NB4 (cell line): Measurements from ENCODE around the gene MAMLD1.

Experiments used
- DNase-seq: peaks from one replicate; pipeline ENCODE4 v3.0.0; 2010; ENCODE audit warnings: low read depth
- H3K4me3 ChIP-seq: one replicate; pipeline ENCODE4 v1.5.1; 2011; ENCODE audit warnings: mild to moderate bottlenecking, low read depth, low read length, moderate library complexity
- CTCF ChIP-seq: IDR thresholded peaks from one replicate; pipeline ENCODE4 v1.5.1; 2012; ENCODE audit warnings: low read depth, low read length
- MAX ChIP-seq: IDR thresholded peaks from 2 replicates; pipeline ENCODE4 v1.6.1; 2011; ENCODE audit warnings: low read depth, low read length
- MYC ChIP-seq: IDR thresholded peaks from 2 replicates; pipeline ENCODE4 v1.6.1; 2011; ENCODE audit warnings: low read depth, low read length
- POLR2A ChIP-seq: IDR thresholded peaks from 2 replicates; pipeline ENCODE4 v1.6.1; 2011; ENCODE audit warnings: mild to moderate bottlenecking; ENCODE audit not compliant: insufficient read length; ENCODE audit errors: extremely low read depth

The MAMLD1 gene

GRCh38 chrX:150487369-150488094 is 124.4 kb downstream of the MAMLD1 start:
- TF ChIP-seq MAX (no peak), CTCF (no peak), MYC (no peak), POLR2A (no peak)
- no peak overlapping the region for H3K4me3 ChIP-seq
- no peak for DNase-seq

GRCh38 chrX:150489359-150490015 is 126.4 kb downstream of the MAMLD1 start:
- no peak for DNase-seq
- no peak for TF ChIP-seq MYC
- no peak for TF ChIP-seq CTCF
- TF ChIP-seq MAX = no peak
- no peak for TF ChIP-seq POLR2A
- no peak overlapping the region for H3K4me3 ChIP-seq

GRCh38 chrX:150495496-150495895 is 132.4 kb downstream of the MAMLD1 start:
- no peak for TF ChIP-seq POLR2A
- no peak for TF ChIP-seq MAX
- TF ChIP-seq MYC = no peak
- no peak for TF ChIP-seq CTCF
- DNase-seq = no peak
- H3K4me3 ChIP-seq = no peak overlapping the region

GRCh38 chrX:150499240-150499639 is 136.1 kb downstream of the MAMLD1 start:
- no peak overlapping the region for H3K4me3 ChIP-seq
- no peak for DNase-seq
- no peak for TF ChIP-seq MYC
- no peak for TF ChIP-seq CTCF
- TF ChIP-seq POLR2A = no peak
- no peak for TF ChIP-seq MAX

GRCh38 chrX:150502091-150502490 is 139.0 kb downstream of the MAMLD1 start:
- no peak for DNase-seq
- H3K4me3 ChIP-seq = no peak overlapping the region
- TF ChIP-seq MAX = no peak
- TF ChIP-seq CTCF = no peak
- no peak for TF ChIP-seq MYC
- TF ChIP-seq POLR2A = no peak
